ENCODE data around the gene CLASP2.

CLASP2 gene

GRCh38 chr3:33541918-33542317 is 176.1 kb downstream of the CLASP2 start:
- H3K27me3 ChIP-seq (ENCODE audit: control insufficient read depth, insufficient read depth, low read length) = no peaks in the 10 kb centered on the region
- no peak overlapping the region for H3K4me2 ChIP-seq (ENCODE audit: low read length)
- H3K4me1 ChIP-seq (ENCODE audit: control insufficient read depth, insufficient read depth, low read length) = no peaks in the 10 kb centered on the region
- no peak overlapping the region for H3K4me3 ChIP-seq (ENCODE audit: low read length)
- no peak overlapping the region for H3K9ac ChIP-seq (ENCODE audit: low read depth, low read length)
- peaks cover 10% of the 10 kb centered on the region for H3K36me3 ChIP-seq (ENCODE audit: insufficient read depth, low read length)
- H3K9me3 ChIP-seq (replicated peaks; ENCODE audit: low read length) = no peaks in the 10 kb centered on the region

GRCh38 chr3:33538678-33539339 is 179.2 kb downstream of the CLASP2 start:
- H3K4me3 ChIP-seq (ENCODE audit: low read length) = no peak overlapping the region
- peaks cover 14% of the 10 kb centered on the region for H3K36me3 ChIP-seq (ENCODE audit: insufficient read depth, low read length)
- no peaks in the 10 kb centered on the region for H3K9me3 ChIP-seq (replicated peaks; ENCODE audit: low read length)
- no peak overlapping the region for H3K9ac ChIP-seq (ENCODE audit: low read depth, low read length)
- no peak overlapping the region for H3K4me2 ChIP-seq (ENCODE audit: low read length)
- H3K27me3 ChIP-seq (ENCODE audit: control insufficient read depth, insufficient read depth, low read length) = no peaks in the 10 kb centered on the region
- H3K4me1 ChIP-seq (ENCODE audit: control insufficient read depth, insufficient read depth, low read length) = no peaks in the 10 kb centered on the region

GRCh38 chr3:33537133-33537532 is 180.9 kb downstream of the CLASP2 start:
- Histone ChIP-seq H3K4me3 (ENCODE audit: low read length) (no peak overlapping the region), H3K36me3 (ENCODE audit: insufficient read depth, low read length) (peaks cover 15% of the 10 kb centered on the region), H3K4me1 (ENCODE audit: control insufficient read depth, insufficient read depth, low read length) (no peaks in the 10 kb centered on the region), H3K27me3 (ENCODE audit: control insufficient read depth, insufficient read depth, low read length) (no peaks in the 10 kb centered on the region), H3K9me3 (replicated peaks; ENCODE audit: low read length) (no peaks in the 10 kb centered on the region), H3K4me2 (ENCODE audit: low read length) (no peak overlapping the region), H3K9ac (ENCODE audit: low read depth, low read length) (no peak overlapping the region)

- Histone ChIP-seq H3K9ac (ENCODE audit: low read depth, low read length) (no peak overlapping the region), H3K36me3 (ENCODE audit: insufficient read depth, low read length) (peaks cover 9% of the 10 kb centered on the region), H3K4me1 (ENCODE audit: control insufficient read depth, insufficient read depth, low read length) (no peaks in the 10 kb centered on the region), H3K27me3 (ENCODE audit: control insufficient read depth, insufficient read depth, low read length) (no peaks in the 10 kb centered on the region), H3K9me3 (replicated peaks; ENCODE audit: low read length) (no peaks in the 10 kb centered on the region), H3K4me3 (ENCODE audit: low read length) (no peak overlapping the region), H3K4me2 (ENCODE audit: low read length) (no peak overlapping the region)
These were observed 191.3 kb downstream of the CLASP2 start for GRCh38 chr3:33526787-33527186.

GRCh38 chr3:33525232-33525631 is 192.8 kb downstream of the CLASP2 start:
- Histone ChIP-seq H3K36me3 (ENCODE audit: insufficient read depth, low read length) (peaks cover 3% of the 10 kb centered on the region), H3K4me3 (ENCODE audit: low read length) (no peak overlapping the region), H3K27me3 (ENCODE audit: control insufficient read depth, insufficient read depth, low read length) (no peaks in the 10 kb centered on the region), H3K4me1 (ENCODE audit: control insufficient read depth, insufficient read depth, low read length) (no peaks in the 10 kb centered on the region), H3K4me2 (ENCODE audit: low read length) (no peak overlapping the region), H3K9ac (ENCODE audit: low read depth, low read length) (no peak overlapping the region), H3K9me3 (replicated peaks; ENCODE audit: low read length) (no peaks in the 10 kb centered on the region)

- Histone ChIP-seq H3K9ac (ENCODE audit: low read depth, low read length) (no peak overlapping the region), H3K36me3 (ENCODE audit: insufficient read depth, low read length) (no peaks in the 10 kb centered on the region), H3K27me3 (ENCODE audit: control insufficient read depth, insufficient read depth, low read length) (no peaks in the 10 kb centered on the region), H3K9me3 (replicated peaks; ENCODE audit: low read length) (no peaks in the 10 kb centered on the region), H3K4me1 (ENCODE audit: control insufficient read depth, insufficient read depth, low read length) (no peaks in the 10 kb centered on the region), H3K4me3 (ENCODE audit: low read length) (no peak overlapping the region), H3K4me2 (ENCODE audit: low read length) (no peak overlapping the region)
These were observed 194.9 kb downstream of the CLASP2 start for GRCh38 chr3:33523093-33523667.

- Histone ChIP-seq H3K4me3 (ENCODE audit: low read length) (no peak overlapping the region), H3K36me3 (ENCODE audit: insufficient read depth, low read length) (peaks cover 3% of the 10 kb centered on the region), H3K9me3 (replicated peaks; ENCODE audit: low read length) (no peaks in the 10 kb centered on the region), H3K4me2 (ENCODE audit: low read length) (no peak overlapping the region), H3K9ac (ENCODE audit: low read depth, low read length) (no peak overlapping the region), H3K27me3 (ENCODE audit: control insufficient read depth, insufficient read depth, low read length) (no peaks in the 10 kb centered on the region), H3K4me1 (ENCODE audit: control insufficient read depth, insufficient read depth, low read length) (no peaks in the 10 kb centered on the region)
These were observed 196.3 kb downstream of the CLASP2 start for GRCh38 chr3:33521736-33522135.

GRCh38 chr3:33513262-33513863 is 204.7 kb downstream of the CLASP2 start:
- Histone ChIP-seq H3K27me3 (ENCODE audit: control insufficient read depth, insufficient read depth, low read length) (no peaks in the 10 kb centered on the region), H3K9me3 (replicated peaks; ENCODE audit: low read length) (no peaks in the 10 kb centered on the region), H3K36me3 (ENCODE audit: insufficient read depth, low read length) (peaks cover 11% of the 10 kb centered on the region)

GRCh38 chr3:33505027-33505426 is 213.0 kb downstream of the CLASP2 start:
- Histone ChIP-seq H3K4me3 (ENCODE audit: low read length) (no peak overlapping the region), H3K36me3 (ENCODE audit: insufficient read depth, low read length) (peaks cover 5% of the 10 kb centered on the region)

More at GRCh38 chr3:33513262-33513863, 204.7 kb downstream of the CLASP2 start:
- Histone ChIP-seq H3K4me2 (ENCODE audit: low read length) (no peak overlapping the region), H3K9ac (ENCODE audit: low read depth, low read length) (no peak overlapping the region), H3K4me3 (ENCODE audit: low read length) (no peak overlapping the region), H3K4me1 (ENCODE audit: control insufficient read depth, insufficient read depth, low read length) (no peaks in the 10 kb centered on the region)

GRCh38 chr3:33496449-33496848 is 221.6 kb downstream of the CLASP2 start:
- H3K9me3 ChIP-seq (replicated peaks; ENCODE audit: low read length) = no peaks in the 10 kb centered on the region

More at GRCh38 chr3:33505027-33505426, 213.0 kb downstream of the CLASP2 start:
- Histone ChIP-seq H3K4me2 (ENCODE audit: low read length) (no peak overlapping the region), H3K9ac (ENCODE audit: low read depth, low read length) (no peak overlapping the region), H3K27me3 (ENCODE audit: control insufficient read depth, insufficient read depth, low read length) (no peaks in the 10 kb centered on the region), H3K4me1 (ENCODE audit: control insufficient read depth, insufficient read depth, low read length) (no peaks in the 10 kb centered on the region), H3K9me3 (replicated peaks; ENCODE audit: low read length) (no peaks in the 10 kb centered on the region)

GRCh38 chr3:33491721-33492120 is 226.3 kb downstream of the CLASP2 start:
- Histone ChIP-seq H3K4me3 (ENCODE audit: low read length) (no peak overlapping the region), H3K4me2 (ENCODE audit: low read length) (no peak overlapping the region), H3K27me3 (ENCODE audit: control insufficient read depth, insufficient read depth, low read length) (no peaks in the 10 kb centered on the region), H3K9me3 (replicated peaks; ENCODE audit: low read length) (no peaks in the 10 kb centered on the region), H3K4me1 (ENCODE audit: control insufficient read depth, insufficient read depth, low read length) (no peaks in the 10 kb centered on the region), H3K9ac (ENCODE audit: low read depth, low read length) (no peak overlapping the region), H3K36me3 (ENCODE audit: insufficient read depth, low read length) (no peaks in the 10 kb centered on the region)

More at GRCh38 chr3:33496449-33496848, 221.6 kb downstream of the CLASP2 start:
- Histone ChIP-seq H3K4me2 (ENCODE audit: low read length) (no peak overlapping the region), H3K4me1 (ENCODE audit: control insufficient read depth, insufficient read depth, low read length) (no peaks in the 10 kb centered on the region), H3K27me3 (ENCODE audit: control insufficient read depth, insufficient read depth, low read length) (no peaks in the 10 kb centered on the region), H3K9ac (ENCODE audit: low read depth, low read length) (no peak overlapping the region), H3K4me3 (ENCODE audit: low read length) (no peak overlapping the region), H3K36me3 (ENCODE audit: insufficient read depth, low read length) (peaks cover 4% of the 10 kb centered on the region)

Data from skeletal muscle satellite cell (primary cell).